NCI-H69 (cell line): Measurements from ENCODE around the gene NELFB.

Experiments used
- DNase-seq: peaks from one replicate; lab custom pipeline; 2025; lab: John Stamatoyannopoulos, UW

Gene NELFB

DNA sequence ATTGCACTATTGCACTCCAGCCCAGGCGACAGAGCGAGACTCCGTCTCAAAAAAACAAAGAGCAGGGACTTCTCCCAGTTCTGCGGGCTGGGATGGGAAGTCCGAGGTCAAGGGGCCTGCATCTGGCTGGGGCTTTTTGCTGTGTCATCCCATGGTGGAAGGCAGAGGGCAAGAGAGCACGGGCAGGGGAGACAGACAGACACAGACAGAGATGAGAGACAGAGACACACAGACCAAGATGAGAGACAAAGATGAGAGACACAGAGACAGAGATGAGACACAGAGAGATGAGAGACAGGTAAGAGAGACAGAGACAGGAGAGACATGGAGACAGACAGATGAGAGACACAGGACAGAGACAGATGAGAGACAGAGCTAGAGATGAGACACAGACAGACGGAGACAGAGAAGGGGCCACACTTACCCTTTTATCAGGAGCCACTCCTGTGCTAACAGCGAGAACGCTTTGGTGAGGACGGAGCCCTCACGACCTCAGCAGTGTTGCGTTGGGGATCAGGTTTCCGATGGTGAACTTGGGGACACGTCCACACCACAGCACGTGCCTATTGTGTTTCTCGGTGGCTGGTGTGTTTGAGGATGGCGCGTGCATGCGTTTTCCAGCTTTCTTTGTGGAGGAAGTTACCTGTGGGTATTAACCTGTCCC is 13.5 kb downstream of the NELFB start:
- no peak for DNase-seq

DNA sequence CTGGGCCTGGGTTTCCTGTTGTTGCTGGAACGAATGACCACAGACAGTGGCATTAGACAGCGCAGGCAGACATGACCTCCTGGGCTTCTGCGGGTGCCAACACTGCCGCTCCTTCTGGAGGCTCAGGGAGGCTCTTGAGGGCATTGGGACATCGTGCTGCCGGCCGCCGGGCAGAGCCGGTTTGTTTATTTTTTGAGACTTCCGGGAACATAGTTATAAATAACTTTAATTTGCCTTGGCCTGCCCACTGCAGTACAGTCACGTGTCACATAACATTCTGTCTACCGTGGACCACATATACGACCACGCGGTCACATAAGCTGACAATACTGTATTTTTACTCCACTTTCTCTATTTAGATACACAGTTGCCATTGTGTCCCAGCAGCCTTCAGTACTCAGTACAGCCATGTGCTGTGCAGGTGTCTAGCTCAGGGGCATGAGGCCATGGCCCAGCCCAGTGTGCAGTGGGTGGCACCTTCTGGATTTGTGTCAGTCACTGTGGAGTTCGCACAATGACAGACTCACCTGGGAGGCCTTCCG is 14.2 kb downstream of the NELFB start:
- DNase-seq = no peak

GRCh38 chr9:137270929-137271695 is 16.0 kb downstream of the NELFB start:
- DNase-seq = no peak

DNA sequence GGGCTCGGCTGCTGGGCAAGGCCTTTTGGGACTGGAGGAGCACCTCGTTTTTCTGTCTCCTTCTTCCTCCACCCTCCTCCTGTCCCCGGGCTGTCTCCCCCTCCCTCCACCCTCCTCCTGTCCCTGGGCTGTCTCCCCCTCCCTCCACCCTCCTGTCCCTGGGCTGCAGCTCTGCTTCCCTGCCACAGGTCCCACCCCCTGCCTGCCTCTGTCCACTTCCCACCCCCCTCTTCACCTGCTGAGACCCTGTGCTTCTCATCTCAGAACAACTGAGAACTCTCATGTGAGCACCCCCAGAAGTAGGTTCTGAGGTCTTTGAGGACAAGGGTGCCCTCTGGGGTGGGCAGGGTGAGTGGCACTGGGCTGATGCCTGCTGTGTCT is 16.6 kb downstream of the NELFB start:
- no peak for DNase-seq

DNA sequence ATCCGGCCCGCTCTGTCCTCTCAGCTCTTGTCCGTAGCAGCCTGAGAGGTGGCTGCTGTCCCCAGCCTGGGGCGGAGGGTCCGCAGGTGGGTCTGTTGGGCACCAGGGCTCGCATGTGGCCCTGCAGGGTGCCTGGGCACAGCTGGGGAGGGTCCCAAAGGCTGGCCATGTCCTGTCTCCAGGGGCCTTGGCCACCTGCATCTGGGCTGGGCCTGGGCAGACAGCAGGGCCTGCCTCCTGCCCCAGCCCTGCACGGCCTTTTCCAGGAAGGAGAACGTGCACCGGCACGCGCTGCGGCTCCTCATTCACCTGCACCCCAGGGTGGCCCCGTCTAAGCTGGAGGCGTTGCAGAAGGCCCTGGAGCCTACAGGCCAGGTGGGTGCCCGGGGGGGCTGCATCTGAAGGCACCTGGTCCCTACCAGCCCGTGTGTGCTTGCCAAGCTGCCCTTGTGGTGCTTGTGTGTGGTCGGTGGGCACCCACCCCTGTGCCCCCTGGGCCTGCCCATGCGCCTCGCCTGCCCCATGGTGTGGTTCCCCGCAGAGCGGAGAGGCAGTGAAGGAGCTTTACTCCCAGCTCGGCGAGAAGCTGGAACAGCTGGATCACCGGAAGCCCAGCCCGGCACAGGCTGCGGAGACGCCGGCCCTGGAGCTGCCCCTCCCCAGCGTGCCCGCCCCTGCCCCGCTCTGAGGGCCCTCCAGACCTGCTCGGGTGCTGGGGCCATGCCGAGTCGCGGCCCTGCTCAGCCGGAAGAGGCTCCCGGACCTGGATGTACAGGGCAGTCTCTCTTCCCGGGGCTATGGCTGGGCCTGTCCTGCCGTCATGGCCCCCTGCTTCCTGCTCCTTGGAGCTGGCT is 17.3 kb downstream of the NELFB start:
- no peak for DNase-seq

DNA sequence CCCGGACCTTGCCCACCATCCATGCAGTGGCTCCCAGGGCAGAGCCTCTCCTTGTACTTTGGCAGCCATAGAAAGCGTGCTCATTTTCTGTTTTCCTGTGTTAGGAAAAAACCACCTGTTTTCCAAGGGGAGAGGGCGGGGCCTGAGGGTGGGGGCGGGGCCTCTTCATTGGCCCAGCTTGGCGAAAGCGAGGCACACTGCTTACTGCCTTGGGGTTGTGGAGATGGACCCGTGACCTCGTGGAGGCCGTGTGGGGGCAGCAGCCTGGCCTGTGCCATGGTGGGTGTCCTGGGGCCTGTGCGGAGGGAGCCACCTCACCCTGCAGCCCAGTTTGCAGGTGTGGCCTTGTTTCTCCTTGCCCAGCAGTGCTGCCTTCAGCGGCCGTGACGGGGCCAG is 18.0 kb downstream of the NELFB start:
- no peak for DNase-seq

- DNase-seq = peak; percentile 77
These were observed 18.6 kb downstream of the NELFB start for GRCh38 chr9:137273611-137274320.

- no peak for DNase-seq
These were observed 20.1 kb downstream of the NELFB start for GRCh38 chr9:137275203-137275587.

DNA sequence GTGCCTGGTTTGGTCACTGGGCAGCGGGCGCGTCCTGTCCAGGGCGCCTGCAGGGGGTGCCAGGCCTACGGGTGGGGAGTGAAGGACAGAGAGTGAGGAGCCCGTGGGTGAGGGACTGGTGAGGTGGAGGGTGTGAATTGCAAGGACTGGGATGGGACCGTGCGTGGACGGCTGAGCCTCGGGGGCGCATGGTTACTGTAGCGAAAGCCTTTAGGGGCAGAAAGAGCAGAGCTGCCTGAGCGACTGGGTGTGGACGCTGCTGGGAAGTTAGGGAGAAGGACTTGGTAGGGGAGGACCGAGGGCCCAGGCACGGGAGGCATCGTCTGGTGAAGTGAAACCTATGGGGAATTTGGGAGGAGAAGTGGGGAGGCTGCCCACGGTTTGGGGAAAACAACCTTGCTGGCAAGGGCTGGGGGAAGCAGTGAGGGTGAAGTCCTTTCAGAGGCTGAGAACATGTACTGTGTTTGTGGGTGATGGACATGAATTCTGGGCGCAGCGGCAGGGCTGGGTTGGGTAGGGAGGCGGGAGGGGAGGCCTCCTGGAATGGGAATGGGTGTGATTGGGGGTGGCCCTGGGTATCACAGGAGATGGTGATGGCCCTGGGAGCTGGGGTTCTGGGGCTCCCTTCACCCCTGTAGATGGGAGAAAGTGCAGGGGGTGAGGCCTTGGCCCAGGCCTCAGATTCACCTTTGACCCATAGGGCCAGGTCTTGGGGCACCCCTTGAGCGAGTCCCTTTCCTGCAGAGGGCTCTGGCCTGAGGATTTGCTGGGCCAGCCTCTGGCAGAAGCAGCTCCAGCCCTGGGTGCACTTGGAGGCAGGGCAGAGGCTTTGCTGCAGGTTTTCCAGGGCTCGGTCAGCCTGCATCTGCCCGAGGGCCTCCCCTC is 20.7 kb downstream of the NELFB start:
- DNase-seq = no peak

- DNase-seq = no peak
These were observed 21.6 kb downstream of the NELFB start for GRCh38 chr9:137276473-137277328.

DNA sequence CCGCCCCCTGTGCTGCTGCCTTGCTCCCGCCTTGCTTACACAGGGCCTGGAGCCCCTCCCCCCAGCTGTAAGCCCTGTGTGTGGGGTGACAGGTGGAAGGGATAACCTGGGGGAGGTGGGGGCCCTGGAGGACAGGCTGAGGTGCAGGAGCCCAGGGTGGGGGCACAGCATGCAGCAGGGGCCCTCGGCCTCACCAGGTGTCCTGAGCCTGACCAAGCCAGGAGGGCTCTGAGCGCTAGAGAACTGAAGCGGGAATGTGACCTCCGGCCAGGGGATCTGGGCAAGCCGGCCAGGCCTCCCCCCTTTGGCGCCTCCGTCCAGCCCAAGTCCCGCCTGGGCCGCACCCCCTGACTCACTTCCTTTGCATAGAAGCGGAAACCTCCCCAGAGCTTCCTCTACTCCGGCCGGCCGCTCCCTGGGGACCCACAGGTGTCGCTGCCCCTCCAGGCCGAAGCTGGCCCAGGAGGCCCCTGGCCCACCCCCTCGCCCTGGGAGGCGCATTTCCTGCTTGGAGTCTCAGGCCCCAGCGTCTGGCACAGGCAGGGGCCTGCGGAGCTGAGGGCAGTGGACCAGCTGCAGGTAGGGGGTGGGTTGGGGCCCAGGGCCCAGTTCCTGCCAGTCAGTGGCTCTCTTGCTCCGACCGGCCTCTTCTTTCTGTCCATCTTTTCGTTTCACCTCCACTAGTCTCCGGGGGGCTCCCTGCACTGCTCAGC is 22.4 kb downstream of the NELFB start, which contains the start of gene TOR4A:
TOR4A (plus strand) TSS at position 398 of the 713 bp plus-strand sequence. CDS start 964 bp downstream, outside the sequence.
- DNase-seq = no peak

DNA sequence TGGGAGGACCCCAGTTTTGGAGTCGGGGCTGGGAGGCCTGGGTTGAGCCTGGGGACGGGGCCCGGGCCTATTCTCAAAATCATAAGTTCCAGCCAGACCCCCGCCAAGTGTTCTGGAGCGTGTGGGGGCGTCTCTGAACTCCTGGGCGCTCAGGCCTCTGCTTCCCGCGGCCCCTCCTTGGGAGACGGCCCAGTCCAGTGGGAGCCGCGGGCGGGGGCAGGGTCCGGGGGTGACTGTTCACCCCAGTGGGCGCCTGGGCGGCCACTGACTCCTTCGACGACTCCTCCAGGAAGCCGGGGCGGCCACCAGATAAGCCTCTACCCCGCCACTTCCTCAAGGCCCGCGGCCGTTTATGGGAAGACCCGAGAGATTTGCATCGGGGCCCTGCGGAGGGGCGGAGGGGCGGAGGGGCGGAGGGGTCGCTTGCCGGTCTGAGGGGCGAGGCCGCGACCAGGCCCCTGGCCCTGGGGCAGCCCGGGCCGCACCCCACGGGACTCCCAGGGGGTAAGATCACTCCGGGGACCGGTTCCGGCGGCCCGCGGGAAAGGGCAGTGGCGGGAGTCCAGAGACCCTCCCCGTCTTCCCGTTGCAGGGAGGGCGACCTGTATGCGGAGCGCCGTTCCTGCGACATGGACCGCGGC is 23.1 kb downstream of the NELFB start:
- no peak for DNase-seq

DNA sequence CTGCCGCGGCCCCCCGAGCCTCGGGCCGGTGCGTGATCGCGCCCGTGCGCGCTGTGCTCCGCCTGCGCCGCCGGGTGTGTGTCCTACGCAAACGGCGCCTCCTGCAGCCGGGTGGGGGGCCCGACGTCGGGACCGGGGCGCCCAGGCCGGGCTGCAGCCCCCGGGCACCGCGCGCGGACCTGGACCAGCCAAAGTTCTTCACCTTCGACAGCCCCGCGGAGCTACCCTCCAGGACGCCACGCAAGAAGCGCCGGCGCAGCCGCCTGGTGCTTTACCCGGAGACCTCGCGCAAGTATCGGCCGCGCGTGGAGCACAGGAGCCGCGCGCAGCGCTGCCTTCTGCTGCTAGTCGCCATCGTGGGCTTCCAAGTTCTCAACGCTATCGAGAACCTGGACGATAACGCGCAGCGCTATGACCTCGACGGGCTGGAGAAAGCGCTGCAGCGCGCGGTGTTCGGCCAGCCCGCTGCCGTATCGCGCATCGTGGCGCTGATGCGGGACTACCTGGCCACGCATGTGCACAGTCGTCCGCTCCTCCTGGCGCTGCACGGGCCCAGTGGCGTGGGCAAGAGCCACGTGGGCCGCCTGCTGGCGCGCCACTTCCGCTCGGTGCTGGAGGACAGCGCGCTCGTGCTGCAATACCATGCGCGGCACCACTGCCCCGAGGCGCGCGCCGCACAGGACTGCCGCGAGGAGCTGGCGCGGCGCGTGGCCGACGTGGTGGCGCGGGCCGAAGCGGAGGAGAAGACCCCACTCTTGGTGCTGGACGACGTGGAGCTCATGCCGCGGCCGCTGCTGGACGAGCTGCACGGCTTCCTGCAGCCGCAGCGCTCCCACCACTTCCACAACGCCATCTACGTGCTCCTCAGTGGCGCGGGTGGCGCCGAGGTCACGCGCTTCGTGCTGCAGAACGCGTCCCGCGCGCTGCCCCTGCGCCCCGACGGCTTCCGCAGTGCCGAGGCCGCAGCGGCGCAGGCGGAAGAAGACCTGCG is 23.9 kb downstream of the NELFB start:
- DNase-seq = no peak

GRCh38 chr9:137279741-137280473 is 24.8 kb downstream of the NELFB start:
- no peak for DNase-seq

GRCh38 chr9:137280474-137281344 is 25.6 kb downstream of the NELFB start:
- DNase-seq = no peak
